WI38 (cell line): Measurements from ENCODE around the gene C1orf232.

Source experiments
- H3K4me3 ChIP-seq: 2 replicates; pipeline ENCODE4 v1.5.1; 2011; ENCODE audit warnings: low read depth, mild to moderate bottlenecking, control low read depth, low read length
- TF ChIP-seq, protein P1 (sequence below): IDR thresholded peaks from 2 replicates; pipeline ENCODE4 v1.5.1; 2012; ENCODE audit warnings: low read depth, mild to moderate bottlenecking, control low read depth, low read length

C1orf232 gene

DNA sequence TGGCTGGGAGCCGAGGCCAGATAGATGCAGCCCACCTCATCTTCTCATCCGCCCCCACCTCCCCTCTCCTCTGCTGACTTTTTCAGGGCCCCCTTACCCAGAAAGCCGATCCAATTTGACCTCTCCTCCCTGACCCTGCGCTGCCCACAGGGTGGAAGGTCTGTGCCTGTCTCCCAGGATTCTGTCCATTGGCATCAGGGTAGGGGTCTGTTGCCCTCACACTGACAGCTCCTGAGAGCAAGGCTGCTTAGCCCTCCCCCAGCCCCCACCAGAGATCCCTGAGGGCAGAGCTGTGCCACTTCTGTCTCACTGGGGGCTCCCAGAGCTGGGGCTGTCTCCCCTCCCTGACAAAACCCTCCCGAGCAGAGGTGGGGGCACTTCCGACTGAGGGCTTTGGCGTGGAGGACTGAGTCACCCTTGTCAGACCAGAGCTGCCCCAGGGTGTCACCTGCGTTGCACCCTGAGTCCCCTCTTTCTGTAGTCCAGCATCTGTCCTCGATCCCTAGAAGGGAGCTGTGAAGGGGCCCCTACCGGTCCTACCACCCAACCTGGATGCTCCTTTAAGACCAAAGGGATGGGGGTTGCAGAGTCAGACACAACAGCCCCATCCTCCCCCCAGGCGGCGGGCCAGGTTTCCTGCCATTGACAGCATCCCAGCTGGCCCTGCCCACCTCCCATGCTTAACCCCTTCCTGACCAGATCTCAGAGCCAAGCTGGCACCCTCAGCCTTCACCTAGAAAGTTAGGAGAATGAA, 12.3 kb downstream of the C1orf232 start:
- no peak overlapping the region for H3K4me3 ChIP-seq

DNA sequence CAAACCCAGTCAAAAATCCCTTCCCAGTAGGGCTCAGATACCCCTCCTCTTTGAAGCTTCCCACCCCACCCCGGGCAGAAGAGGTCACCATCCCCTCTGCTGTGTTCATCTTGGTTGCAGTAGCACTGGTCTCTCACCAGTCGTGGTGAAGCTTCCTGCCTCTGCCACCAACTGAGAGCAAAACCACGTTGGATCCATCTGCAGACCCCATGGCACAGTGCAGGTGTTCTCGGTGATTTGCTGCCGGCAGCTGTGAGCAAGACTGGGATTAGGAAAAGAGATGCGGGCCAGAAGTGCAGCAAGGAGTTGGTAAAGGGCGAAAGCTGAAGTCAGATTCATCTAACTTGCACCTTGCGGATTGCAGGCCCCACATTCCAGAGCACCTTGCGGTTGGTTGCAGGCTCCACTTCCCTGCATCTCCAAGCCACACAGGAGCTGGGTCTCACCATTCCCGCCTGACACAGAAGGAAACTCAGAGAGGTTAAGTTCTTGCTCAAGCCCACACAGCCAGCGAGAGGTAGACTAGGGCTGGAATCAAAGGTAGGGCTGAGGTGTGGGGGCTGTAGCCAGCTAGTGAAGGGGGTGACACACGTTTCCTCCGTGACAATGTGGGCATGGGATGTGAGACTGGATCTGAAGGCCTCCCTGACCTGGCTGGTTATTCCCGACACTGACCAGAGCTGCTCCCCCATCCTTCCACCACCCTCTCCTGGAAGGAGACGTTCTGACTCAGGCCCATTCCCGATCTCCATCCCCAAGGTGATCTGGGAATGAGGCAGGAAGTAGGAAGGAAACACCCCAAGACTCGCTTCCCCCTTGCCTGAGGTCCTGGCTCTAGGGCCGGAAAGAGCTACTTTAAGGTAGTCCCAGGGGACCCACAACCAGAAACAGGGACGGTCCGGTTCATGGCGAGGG, 13.1 kb downstream of the C1orf232 start:
- no peak overlapping the region for H3K4me3 ChIP-seq
- TF ChIP-seq, protein P1, sequence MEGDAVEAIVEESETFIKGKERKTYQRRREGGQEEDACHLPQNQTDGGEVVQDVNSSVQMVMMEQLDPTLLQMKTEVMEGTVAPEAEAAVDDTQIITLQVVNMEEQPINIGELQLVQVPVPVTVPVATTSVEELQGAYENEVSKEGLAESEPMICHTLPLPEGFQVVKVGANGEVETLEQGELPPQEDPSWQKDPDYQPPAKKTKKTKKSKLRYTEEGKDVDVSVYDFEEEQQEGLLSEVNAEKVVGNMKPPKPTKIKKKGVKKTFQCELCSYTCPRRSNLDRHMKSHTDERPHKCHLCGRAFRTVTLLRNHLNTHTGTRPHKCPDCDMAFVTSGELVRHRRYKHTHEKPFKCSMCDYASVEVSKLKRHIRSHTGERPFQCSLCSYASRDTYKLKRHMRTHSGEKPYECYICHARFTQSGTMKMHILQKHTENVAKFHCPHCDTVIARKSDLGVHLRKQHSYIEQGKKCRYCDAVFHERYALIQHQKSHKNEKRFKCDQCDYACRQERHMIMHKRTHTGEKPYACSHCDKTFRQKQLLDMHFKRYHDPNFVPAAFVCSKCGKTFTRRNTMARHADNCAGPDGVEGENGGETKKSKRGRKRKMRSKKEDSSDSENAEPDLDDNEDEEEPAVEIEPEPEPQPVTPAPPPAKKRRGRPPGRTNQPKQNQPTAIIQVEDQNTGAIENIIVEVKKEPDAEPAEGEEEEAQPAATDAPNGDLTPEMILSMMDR: no peak

More for the DNA sequence above, 12.3 kb downstream of the C1orf232 start:
- TF ChIP-seq, protein P1: no peak

DNA sequence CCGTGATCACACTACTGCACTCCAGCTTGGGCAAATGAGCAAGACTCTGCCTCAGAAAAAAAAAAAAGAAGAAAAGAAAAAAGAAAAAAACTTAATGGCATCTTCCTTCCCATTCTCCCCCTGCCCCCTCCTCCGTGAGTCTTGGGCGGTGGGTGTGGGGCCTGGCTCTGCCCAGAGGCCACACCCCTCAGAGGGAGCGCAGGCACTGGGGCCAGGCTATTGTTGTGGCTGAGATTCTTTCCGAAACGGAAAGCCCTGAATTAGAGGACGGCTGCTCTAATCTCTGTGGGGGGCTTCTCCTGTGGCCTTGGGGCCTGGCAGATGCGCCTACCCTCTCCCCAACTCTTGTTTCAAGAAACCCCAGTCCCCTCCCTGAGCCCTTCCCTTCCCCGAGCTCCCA, 14.0 kb downstream of the C1orf232 start:
- H3K4me3 ChIP-seq: no peak overlapping the region
- TF ChIP-seq, protein P1: no peak

DNA sequence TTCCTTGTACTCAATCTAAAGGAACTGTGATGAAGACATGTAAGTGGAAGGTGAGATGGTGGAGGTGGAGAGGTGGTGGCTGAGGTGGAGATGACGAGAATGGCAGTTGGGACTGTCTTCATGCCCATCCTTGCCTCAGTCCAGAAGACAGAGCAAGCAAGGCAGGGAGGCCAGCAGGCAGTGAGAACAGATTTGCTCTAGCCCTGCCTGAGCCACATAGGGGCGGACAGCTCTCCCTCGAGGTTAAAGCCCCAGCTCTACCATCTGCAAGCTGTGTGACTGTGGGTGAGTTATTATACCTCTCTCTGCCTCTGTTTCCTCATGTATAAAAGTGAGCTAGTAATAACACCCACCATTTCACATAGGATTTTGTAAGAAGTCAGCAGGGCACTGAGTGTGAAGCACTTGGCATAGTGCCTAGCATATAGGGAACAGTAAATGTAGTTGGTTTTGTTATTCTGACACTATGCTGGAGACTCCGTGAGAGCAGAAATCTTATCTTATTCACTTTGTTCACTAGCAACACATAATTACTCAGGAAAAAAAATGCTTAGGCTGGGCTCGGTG, 14.7 kb downstream of the C1orf232 start:
- no peak overlapping the region for H3K4me3 ChIP-seq

DNA sequence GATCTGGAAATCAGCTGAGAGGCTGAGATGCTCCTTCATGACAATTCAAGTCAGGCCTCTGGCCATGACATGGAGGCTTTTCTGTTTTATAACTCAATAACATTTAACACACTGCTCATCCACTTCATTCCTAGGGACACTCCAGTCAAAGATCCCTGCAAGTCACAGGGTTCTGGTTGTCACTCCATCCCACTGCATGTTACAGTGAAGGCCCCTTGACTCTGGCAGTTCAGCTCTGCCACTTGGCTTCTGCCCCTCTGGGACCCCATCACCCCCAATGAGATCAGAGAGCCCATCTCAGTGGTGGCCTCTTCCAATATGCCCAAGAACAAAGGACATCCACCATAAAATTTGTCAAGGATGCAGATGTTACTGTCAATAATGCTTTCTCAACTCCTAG, 19.9 kb downstream of the C1orf232 start:
- H3K4me3 ChIP-seq: no peak overlapping the region

More for the DNA sequence above, 14.7 kb downstream of the C1orf232 start:
- TF ChIP-seq, protein P1: no peak

DNA sequence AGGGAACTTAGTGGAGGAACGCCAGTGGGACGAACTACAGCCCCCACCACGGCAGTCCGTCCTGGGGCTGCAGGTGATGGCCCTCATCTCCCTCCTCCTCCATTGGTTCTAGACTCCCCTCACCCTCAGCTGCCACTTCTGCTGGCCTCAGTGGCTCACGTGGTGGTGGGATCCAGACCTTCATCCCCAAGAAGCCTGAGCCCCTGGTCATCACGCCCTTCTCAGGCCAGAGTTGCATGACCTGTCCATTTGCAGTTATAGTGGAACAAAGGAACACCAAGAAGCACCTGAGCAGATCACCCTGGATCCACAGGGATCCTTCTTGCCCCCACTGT, 22.8 kb downstream of the C1orf232 start:
- H3K4me3 ChIP-seq: no peak overlapping the region

More for the DNA sequence above, 19.9 kb downstream of the C1orf232 start:
- TF ChIP-seq, protein P1: no peak

More for the DNA sequence above, 22.8 kb downstream of the C1orf232 start:
- TF ChIP-seq, protein P1: no peak
